ENCODE results near the gene CYP2U1.

CYP2U1 gene

DNA sequence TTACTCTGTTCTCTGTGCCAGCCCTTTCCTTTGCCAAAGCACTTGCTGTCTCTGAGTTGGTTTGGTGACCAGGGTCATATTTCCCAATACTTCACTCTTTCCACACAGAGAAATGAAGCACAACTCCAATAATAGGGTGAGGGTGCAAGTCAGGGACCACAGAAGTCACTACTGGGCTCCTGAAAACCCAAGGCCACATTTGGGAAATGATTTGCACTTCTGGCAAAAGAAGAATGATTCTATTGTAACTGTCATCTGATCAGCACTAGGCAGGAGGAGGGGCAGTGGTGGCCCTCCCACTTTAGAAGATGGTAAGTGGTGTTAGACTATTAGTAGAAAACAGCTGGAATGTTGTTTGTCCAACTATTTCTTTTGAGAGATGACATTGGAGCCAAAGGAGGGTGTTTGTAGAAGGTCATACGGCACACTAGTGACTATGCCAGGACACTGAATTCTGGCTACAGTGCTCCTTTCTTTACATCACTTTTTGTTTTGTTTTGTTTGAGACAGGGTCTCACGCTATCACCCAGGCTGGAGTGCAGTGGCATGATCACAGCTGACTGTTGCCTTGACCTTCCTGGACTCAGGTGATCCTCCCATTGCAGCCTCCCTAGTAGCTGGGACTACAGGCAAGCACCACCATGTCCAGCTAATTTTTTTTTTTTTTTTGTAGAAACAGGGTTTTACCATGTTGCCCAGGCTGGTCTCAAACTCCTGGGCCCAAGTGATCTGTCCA is 47.5 kb downstream of the CYP2U1 start:
- DNase-seq (ENCODE audit: low read depth) = no peak

DNA sequence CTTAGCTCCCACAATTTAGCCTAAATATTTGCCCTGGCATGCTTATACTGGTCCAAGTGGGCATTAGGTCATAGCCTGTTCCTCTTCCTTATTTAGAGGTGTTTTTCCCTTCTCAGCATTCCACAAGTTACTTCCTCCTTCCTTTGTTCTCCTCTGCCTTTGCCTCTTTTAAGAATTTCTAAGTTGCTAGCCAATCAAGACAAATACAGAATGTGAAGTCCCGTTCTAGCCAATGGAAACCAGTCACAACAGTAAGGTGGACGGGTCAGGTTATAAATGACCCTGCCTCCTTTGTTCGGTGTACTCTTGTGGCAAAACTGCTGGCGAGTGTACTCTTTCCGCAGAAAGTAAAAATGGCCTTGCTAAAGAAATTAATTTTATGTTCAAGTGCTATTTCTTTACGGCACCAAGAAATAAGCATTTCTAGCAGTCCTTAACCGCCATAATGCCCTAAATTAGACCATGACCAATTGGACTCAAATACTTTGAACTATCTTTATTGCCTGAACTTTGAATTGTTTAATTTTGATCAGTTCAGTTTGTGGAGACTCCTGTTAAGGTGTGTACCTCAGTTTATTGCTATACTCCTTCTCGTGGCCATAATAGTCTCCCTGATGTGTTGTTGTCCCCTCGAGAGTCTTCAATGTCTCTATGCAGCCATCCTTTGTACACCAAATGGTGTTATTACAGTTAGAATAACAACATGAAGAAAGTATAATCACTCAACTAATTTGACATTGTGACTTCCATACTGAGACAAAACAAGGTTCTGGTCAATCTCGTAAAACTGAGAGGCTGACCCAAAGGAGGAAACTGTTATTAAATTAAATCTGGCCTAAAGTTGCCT is 56.8 kb downstream of the CYP2U1 start:
- no peak for DNase-seq (ENCODE audit: low read depth)

DNA sequence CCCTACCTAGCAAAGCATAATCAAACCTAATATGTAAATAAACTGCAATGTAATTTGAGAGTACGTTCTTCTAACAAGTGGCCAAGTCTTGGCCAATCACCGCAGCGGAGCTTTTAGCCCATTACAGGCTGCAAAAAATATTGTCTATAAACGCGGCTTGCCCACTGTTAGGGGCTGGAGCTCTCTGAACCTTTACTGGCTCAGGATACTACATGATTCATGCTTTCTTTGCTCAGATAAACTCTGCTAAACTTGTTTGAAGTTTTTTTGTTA is 57.4 kb downstream of the CYP2U1 start:
- no peak for DNase-seq (ENCODE audit: low read depth)

DNA sequence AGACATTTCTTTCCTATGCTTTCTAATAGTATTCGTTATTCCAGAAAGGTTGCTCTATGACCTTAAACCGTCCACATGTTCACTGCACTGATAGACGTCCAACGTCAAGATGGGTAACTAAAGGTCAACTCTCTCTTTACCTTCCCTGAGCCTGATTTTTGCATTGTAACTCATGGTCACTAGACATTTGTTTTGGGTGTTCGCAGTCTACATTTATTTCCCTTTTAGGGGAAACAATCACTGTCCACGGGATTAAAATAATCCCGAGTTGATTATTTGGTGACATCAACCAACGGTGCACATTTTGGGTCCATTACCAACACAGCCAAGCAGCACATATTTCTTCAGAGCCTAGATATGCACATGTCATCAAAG is 57.8 kb downstream of the CYP2U1 start:
- DNase-seq (ENCODE audit: low read depth) = no peak

DNA sequence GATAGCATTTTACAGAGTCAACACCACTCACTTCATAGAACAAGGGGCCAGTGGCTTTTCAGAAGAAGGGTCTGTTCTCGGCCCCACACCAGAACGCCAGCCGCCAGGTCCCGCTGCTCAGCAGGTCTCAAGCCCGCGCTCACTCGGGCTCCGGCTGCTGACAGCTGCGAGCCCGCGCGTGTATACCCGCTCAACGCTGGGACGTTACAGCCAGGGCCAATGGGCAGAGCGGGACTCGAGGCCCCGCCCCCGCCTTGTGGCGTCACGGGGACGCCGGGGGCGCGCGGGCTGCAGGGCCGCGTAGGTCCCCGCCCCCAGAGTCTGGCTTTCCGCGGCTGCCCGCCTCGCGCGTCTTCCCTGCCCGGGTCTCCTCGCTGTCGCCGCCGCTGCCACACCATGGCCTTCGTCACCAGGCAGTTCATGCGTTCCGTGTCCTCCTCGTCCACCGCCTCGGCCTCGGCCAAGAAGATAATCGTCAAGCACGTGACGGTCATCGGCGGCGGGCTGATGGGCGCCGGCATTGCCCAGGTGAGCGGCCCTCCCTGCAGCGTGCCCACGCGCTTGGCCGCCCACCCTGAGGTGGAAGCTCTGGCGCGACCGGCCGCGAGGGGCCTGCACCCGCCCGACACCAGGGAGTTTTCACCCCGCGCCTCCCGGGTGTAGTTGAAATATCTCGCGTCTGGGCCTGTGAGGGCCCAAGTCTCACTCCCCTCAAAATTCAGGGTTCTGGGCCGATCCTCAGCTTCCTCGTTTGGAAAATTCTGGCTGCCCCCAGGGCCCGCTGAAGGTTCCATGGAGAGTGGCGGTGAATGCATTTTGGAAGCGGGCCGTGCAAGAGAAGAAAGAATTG is 58.4 kb downstream of the CYP2U1 start, which contains the start of gene HADH:
HADH (plus strand) TSS at position 353 of the 850 bp plus-strand sequence; CDS start at position 397, 44 bp downstream.
- peak; percentile 81 for DNase-seq (ENCODE audit: low read depth)

DNA sequence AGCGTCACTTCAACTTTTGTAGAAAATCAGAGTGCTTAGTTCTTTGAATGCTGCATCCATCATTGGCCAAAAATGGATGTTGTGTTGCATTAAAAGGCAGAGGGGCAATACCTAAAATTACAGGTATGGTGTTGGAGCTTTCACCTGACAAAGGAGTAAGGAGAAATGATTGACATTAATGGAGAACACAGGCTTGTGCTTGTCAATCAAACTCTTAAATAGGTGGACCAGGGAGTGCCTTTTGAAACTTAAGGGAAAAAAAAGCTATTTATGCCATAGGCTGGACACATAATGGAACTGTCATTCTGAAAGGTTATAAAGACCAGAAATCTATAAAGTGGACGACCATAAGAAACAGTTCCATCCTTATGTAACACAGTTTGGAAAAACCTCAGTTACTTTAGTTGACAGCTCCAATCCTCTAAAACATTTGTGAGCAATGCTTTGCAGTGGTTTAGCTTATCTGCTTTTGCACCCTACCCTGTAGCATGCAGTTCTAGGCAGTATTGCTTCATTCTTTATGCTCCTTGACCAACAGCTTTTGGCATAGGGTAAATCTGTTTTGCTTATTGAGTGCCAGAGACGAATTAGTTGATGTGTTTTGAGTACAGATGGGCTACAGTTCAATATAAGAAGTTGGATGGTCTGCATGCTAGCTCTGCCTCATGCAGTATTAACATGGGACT is 60.7 kb downstream of the CYP2U1 start:
- peak; percentile 94 for DNase-seq (ENCODE audit: low read depth)

DNA sequence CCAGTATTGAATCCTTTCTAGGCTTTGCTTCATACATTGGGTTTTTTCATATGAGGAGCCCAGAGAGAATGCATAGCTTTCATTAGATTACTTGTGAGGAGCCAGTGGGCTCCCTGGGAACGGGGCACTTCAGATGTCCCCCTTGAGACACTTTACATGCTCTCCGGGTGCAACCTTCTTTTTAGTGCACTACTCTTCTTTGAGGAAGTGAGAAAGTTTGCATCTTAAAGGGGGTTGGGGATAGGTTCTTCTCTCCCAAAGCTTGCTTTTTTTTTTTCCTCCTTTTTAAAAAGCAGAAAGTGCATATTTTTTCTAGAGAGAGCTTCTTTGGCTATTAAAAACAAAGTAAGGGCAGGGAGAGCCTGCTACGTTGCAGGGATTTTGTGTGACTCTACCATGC is 62.6 kb downstream of the CYP2U1 start:
- DNase-seq (ENCODE audit: low read depth) = no peak

DNA sequence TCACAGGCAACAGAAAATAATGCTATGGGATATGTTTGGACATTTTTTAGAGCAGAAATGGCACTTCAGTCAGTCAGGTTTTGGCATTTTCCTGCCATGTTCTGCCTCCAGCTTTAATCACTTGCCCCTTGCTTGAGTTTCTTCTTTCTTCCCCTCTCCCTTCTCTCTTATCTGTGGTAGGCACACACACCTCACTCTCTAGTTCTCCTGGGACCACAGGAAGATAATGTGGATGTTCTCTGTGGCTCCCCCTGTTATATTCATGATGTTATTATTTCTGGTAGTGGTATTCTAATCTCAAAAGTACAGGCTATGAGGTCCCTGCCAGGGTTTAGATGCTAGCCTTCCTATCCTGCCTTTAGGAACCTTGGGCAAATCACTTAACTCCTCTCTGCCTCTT is 63.5 kb downstream of the CYP2U1 start:
- no peak for DNase-seq (ENCODE audit: low read depth)

DNA sequence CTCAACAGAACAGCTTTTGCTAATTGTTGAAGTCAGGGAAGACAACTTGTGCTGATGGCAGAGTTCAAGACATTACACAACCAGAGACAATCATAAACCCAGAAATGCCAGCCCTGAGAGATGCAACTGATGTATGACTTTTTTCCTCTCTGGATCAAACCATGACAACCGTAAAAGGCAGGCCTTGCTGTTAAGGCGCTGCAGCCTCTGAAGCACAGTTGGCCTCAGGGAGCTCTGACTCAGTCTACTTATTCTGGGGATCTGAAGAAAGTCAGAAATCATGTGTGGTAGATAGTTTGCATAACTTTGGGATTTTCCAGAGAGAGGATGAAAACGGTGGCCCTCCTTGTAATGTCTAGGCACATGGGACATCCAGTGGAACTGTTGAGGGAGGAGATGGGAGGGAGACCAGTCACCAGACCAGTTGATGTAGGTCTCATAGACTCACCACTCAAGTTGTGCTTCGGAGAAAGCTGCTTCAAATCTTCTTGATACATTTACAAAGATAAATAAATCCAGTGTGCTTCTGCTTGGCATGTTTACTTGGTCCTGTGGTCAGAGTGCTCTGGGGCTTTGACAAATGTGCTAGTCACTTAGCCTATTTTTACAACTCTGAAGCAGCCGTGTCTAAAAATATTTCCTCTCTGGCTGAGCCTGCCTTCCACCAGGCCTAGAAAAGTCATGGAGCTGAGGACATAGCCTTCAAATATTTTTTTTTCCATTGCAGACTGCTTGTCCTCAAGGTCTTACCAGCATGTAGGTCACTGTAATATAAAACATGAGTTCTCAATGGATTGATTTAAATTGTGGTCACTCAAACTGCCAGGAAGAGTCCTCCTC is 65.8 kb downstream of the CYP2U1 start:
- DNase-seq (ENCODE audit: low read depth) = peak; percentile 96

DNA sequence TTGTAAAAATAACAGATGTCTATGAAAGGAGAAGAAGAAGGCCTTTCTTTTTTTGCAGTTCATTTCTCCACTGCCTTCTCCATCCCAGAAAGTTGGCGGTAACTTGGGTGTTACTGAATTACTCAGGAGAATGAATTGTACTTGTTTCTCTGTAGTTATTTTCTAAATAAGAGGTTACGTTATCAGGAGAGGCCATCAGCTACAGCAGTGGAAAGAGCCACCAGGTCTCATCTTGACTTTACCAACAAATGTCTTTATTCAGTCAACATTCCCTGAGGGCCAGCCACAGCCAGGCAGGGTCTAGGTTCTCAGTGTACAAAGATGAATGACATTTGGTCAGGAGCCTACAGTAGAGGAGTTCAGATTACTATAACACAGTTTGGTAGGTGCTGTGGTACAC is 66.4 kb downstream of the CYP2U1 start:
- no peak for DNase-seq (ENCODE audit: low read depth)

DNA sequence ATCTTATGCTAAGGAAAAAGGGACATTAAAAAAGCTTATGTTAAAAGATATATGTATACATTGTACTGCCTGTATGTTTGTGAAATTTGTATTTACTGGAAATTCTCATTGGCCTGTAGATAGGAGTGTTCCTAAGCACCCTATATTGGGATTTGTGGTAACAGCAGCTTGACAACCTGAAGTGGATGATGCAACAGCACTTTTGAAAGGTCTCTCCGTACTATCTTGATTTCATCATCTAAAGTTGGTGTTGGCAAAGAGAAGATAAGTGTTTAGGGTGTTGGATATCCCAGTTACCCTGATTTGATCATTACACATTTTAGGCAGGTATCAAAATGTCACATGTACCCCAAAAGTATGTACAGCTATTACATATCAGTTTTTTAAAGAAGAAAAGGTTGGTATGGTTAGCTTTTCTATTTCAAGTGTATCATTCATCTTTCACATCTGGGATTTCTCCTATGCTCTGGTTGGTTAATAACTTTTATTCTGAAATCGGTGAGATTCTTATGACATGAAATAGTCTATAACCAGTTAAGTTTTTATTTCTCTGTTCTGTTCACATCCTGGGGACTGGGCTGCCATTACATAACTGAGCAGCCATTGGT is 68.7 kb downstream of the CYP2U1 start:
- peak; percentile 86 for DNase-seq (ENCODE audit: low read depth)

DNA sequence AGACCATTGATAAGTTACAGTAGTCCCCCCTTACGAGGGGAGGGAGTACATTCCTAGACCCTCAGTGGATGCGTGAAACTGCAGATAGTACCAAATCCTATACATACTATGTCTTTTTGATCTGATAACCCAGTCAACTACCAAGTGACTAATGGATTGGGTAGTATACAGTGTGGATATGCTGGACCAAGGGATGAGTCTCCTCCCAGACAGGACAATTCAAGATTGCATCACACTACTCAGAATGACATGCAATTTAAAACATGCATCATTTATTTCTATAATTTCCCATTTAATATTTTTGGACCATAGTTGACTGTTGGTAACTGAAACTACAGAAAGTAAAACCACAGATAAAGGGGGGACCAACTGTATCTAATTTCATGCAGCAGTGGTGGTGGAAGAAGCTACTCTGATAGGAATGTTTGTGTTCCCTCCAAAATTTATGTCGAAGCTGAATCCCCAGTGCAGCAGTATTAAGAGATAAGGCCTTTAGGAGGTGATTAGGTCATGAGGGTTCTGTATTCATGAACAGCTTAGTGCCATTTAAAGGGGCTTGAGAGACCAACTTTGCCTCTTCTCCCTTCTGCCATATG is 70.3 kb downstream of the CYP2U1 start:
- peak; percentile 22 for DNase-seq (ENCODE audit: low read depth)
